ENCODE measurements around the gene AMH. TPM values are rescaled to one million over a fixed set of nuclear protein-coding genes. Genes with fewer than 3 reads are reported as not detected.
A peak's percentile ranks its signal among the peaks of the same experiment; 100 is the strongest.

Gene AMH
- total RNA-seq, 1 donor from 2014 or later: 16.4 TPM

- no peak for DNase-seq (ENCODE audit: extremely low spot score, unreplicated experiment)
- H3K27ac Mint-ChIP-seq (ENCODE audit: unreplicated experiment): no peak overlapping the region
- H3K36me3 Mint-ChIP-seq (ENCODE audit: unreplicated experiment): peaks cover 10% of the 10 kb centered on the region
- no peaks in the 10 kb centered on the region for H3K9me3 Mint-ChIP-seq (ENCODE audit: unreplicated experiment)
- TF ChIP-seq CTCF (IDR thresholded peaks at IDR 0.05): no peak
- peaks cover 12% of the 10 kb centered on the region for H3K4me1 Mint-ChIP-seq (ENCODE audit: unreplicated experiment)
- H3K27me3 Mint-ChIP-seq (ENCODE audit: unreplicated experiment): no peaks in the 10 kb centered on the region
- no peak overlapping the region for H3K4me3 Mint-ChIP-seq (ENCODE audit: unreplicated experiment)
These were observed 19.0 kb upstream of the AMH start for GRCh38 chr19:2230033-2230531.

- no peak for DNase-seq (ENCODE audit: extremely low spot score, unreplicated experiment)
- no peak for TF ChIP-seq CTCF (IDR thresholded peaks at IDR 0.05)
- H3K27ac Mint-ChIP-seq (ENCODE audit: unreplicated experiment): peak overlapping the region; percentile 38
- H3K27me3 Mint-ChIP-seq (ENCODE audit: unreplicated experiment): no peaks in the 10 kb centered on the region
- H3K4me1 Mint-ChIP-seq (ENCODE audit: unreplicated experiment): peaks cover 15% of the 10 kb centered on the region
- no peaks in the 10 kb centered on the region for H3K9me3 Mint-ChIP-seq (ENCODE audit: unreplicated experiment)
- peaks cover 6% of the 10 kb centered on the region for H3K36me3 Mint-ChIP-seq (ENCODE audit: unreplicated experiment)
- H3K4me3 Mint-ChIP-seq (ENCODE audit: unreplicated experiment): no peak overlapping the region
These were observed 18.2 kb upstream of the AMH start for GRCh38 chr19:2230807-2231533.

GRCh38 chr19:2231621-2232221 lies 17.4 kb upstream of the AMH start:
- Mint-ChIP-seq H3K27ac (ENCODE audit: unreplicated experiment) (peak overlapping the region; percentile 38), H3K36me3 (ENCODE audit: unreplicated experiment) (peaks cover 5% of the 10 kb centered on the region), H3K27me3 (ENCODE audit: unreplicated experiment) (no peaks in the 10 kb centered on the region), H3K9me3 (ENCODE audit: unreplicated experiment) (no peaks in the 10 kb centered on the region), H3K4me3 (ENCODE audit: unreplicated experiment) (no peak overlapping the region), H3K4me1 (ENCODE audit: unreplicated experiment) (peaks cover 17% of the 10 kb centered on the region)
- DNase-seq (ENCODE audit: extremely low spot score, unreplicated experiment): no peak
- no peak for TF ChIP-seq CTCF (IDR thresholded peaks at IDR 0.05)

- Mint-ChIP-seq H3K36me3 (ENCODE audit: unreplicated experiment) (peaks cover 5% of the 10 kb centered on the region), H3K4me1 (ENCODE audit: unreplicated experiment) (peaks cover 18% of the 10 kb centered on the region), H3K9me3 (ENCODE audit: unreplicated experiment) (no peaks in the 10 kb centered on the region), H3K27ac (ENCODE audit: unreplicated experiment) (no peak overlapping the region), H3K27me3 (ENCODE audit: unreplicated experiment) (no peaks in the 10 kb centered on the region), H3K4me3 (ENCODE audit: unreplicated experiment) (no peak overlapping the region)
- no peak for DNase-seq (ENCODE audit: extremely low spot score, unreplicated experiment)
- no peak for TF ChIP-seq CTCF (IDR thresholded peaks at IDR 0.05)
These were observed 16.6 kb upstream of the AMH start for GRCh38 chr19:2232286-2233151.

All from osteocyte (in vitro differentiated cells).